SK-N-SH treated with all-trans-retinoic acid at 6 μM for 48 hours (cell line): Measurements from ENCODE around the gene QRICH1.
A peak's percentile ranks its signal among the peaks of the same experiment; 100 is the strongest.

Experiments used
- ATAC-seq: fragments of 200-7000 bp; cut with Tn5 transposase; 3 replicates; pipeline ENCODE4 v1.9.1; 2020; ENCODE audit warnings: mild to moderate bottlenecking, moderate library complexity
- ARNTL ChIP-seq: fragments of 450-650 bp; formaldehyde crosslinking; IDR thresholded peaks from 2 replicates; pipeline ENCODE4 v1.5.0; 2020; ENCODE audit warnings: low read depth, mild to moderate bottlenecking, moderate library complexity, borderline replicate concordance
- BACH2 ChIP-seq: fragments of 250-450 bp; sonication (Bioruptor Pico); IDR thresholded peaks from 2 replicates; pipeline ENCODE4 v1.9.0; 2021; ENCODE audit warnings: mild to moderate bottlenecking, borderline replicate concordance
- CSDC2 ChIP-seq: fragments of 250-450 bp; sonication (Bioruptor Pico); IDR thresholded peaks from 2 replicates; pipeline ENCODE4 v1.5.0; 2020; ENCODE audit warnings: mild to moderate bottlenecking, moderate library complexity
- ESRRG ChIP-seq: fragments of 250-450 bp; sonication (Bioruptor Pico); IDR thresholded peaks from 2 replicates; pipeline ENCODE4 v1.6.1; 2021; ENCODE audit warnings: mild to moderate bottlenecking
- GLIS3 ChIP-seq: fragments of 250-450 bp; sonication (Bioruptor Pico); IDR thresholded peaks from 2 replicates; pipeline ENCODE4 v1.5.0; 2020; ENCODE audit warnings: mild to moderate bottlenecking, moderate library complexity
- ISL1 ChIP-seq: fragments of 250-450 bp; sonication (Bioruptor Pico); IDR thresholded peaks from 2 replicates; pipeline ENCODE4 v2.1.2; 2022; ENCODE audit warnings: mild to moderate bottlenecking, moderate library complexity
- OSR1 ChIP-seq: fragments of 250-450 bp; sonication (Bioruptor Pico); IDR thresholded peaks from 2 replicates; pipeline ENCODE4 v1.8.0; 2022; ENCODE audit warnings: moderate library complexity, mild to moderate bottlenecking, inconsistent platforms
- PPARA ChIP-seq: fragments of 250-450 bp; sonication (Bioruptor Pico); IDR thresholded peaks from 2 replicates; pipeline ENCODE4 v1.5.0; 2020; ENCODE audit warnings: mild to moderate bottlenecking, borderline replicate concordance
- RARB ChIP-seq: fragments of 250-450 bp; sonication (Bioruptor Pico); IDR thresholded peaks from 2 replicates; pipeline ENCODE4 v1.8.0; 2021; ENCODE audit warnings: mild to moderate bottlenecking, moderate library complexity
- SNAI2 ChIP-seq: fragments of 250-450 bp; sonication (Bioruptor Pico); IDR thresholded peaks from 2 replicates; pipeline ENCODE4 v1.5.0; 2020; ENCODE audit warnings: mild to moderate bottlenecking, moderate library complexity
- TCF4 ChIP-seq: fragments of 250-450 bp; sonication (Bioruptor Pico); IDR thresholded peaks from 2 replicates; pipeline ENCODE4 v1.8.0; 2021; ENCODE audit warnings: mild to moderate bottlenecking, moderate library complexity, borderline replicate concordance
- TOX ChIP-seq: fragments of 250-450 bp; sonication (Bioruptor Pico); IDR thresholded peaks from 2 replicates; pipeline ENCODE4 v1.8.0; 2021; ENCODE audit warnings: mild to moderate bottlenecking, moderate library complexity, borderline replicate concordance
- ZC3H10 ChIP-seq: fragments of 250-450 bp; sonication (Bioruptor Pico); IDR thresholded peaks from 2 replicates; pipeline ENCODE4 v1.5.1; 2021; ENCODE audit warnings: mild to moderate bottlenecking, moderate library complexity
- ZFP3 ChIP-seq: fragments of 250-450 bp; sonication (Bioruptor Pico); IDR thresholded peaks from 2 replicates; pipeline ENCODE4 v1.5.0; 2020; ENCODE audit warnings: mild to moderate bottlenecking, moderate library complexity
- ZFP30 ChIP-seq: fragments of 450-650 bp; formaldehyde crosslinking; IDR thresholded peaks from 2 replicates; pipeline ENCODE4 v1.5.0; 2022; ENCODE audit warnings: mild to moderate bottlenecking, moderate library complexity
- ZNF565 ChIP-seq: fragments of 450-650 bp; formaldehyde crosslinking; conservative IDR thresholded peaks from 2 replicates; pipeline ENCODE4 v1.5.0; 2020; ENCODE audit warnings: low read depth, mild to moderate bottlenecking, moderate library complexity
- ZNF70 ChIP-seq: fragments of 450-650 bp; formaldehyde crosslinking; IDR thresholded peaks from 2 replicates; pipeline ENCODE4 v1.5.0; 2020; ENCODE audit warnings: mild to moderate bottlenecking, moderate library complexity
- ZNF8 ChIP-seq: fragments of 450-650 bp; formaldehyde crosslinking; IDR thresholded peaks from 2 replicates; pipeline ENCODE4 v1.5.0; 2020; ENCODE audit warnings: mild to moderate bottlenecking, moderate library complexity
- TF ChIP-seq, protein P1 (sequence below): fragments of 250-450 bp; sonication (Bioruptor Pico); IDR thresholded peaks from 2 replicates; pipeline ENCODE4 v1.5.0; 2020; ENCODE audit warnings: mild to moderate bottlenecking, moderate library complexity
- TF ChIP-seq, protein P2 (sequence below): fragments of 250-450 bp; sonication (Bioruptor Pico); IDR thresholded peaks from 2 replicates; pipeline ENCODE4 v1.5.1; 2020; ENCODE audit warnings: low read depth, mild to moderate bottlenecking, moderate library complexity

QRICH1 gene

GRCh38 chr3:49104427-49105291, 10.8 kb upstream of the QRICH1 start, which contains the start of gene QARS1:
QARS1 (minus strand) TSS chr3:49104757; CDS start chr3:49104733, 24 bp downstream.
- TF ChIP-seq ZNF8 (CRISPR knock-in tag): no peak
- no peak for TF ChIP-seq ISL1 (CRISPR knock-in tag)
- TF ChIP-seq SNAI2 (CRISPR knock-in tag): no peak
- TF ChIP-seq OSR1 (CRISPR knock-in tag): no peak
- TF ChIP-seq RARB: no peak
- TF ChIP-seq TCF4: no peak
- no peak for TF ChIP-seq CSDC2 (CRISPR knock-in tag)
- peak; percentile 97 for ATAC-seq

DNA sequence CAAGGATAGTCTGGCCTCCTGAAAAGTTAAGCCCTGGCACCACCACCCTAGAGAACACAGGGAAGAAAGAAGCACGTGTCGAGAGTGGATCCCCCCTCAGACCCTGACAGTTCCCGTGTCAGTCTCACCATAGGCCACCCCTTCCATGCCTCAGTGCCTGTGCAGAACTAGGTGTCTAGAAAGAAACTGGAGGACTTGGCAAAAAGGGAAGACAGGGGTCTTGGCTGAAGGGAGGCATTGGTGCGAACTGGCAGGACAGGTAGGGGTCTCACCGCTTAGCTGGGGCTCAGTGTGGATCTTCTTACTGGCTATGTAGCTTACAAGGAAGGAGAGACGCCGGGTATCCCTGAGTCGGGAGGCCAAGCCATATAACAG, 10.2 kb upstream of the QRICH1 start:
- TF ChIP-seq ZNF8 (CRISPR knock-in tag) (no peak), ISL1 (CRISPR knock-in tag) (no peak), CSDC2 (CRISPR knock-in tag) (no peak), BACH2 (no peak), PPARA (CRISPR knock-in tag) (no peak)
- TF ChIP-seq, protein P1, sequence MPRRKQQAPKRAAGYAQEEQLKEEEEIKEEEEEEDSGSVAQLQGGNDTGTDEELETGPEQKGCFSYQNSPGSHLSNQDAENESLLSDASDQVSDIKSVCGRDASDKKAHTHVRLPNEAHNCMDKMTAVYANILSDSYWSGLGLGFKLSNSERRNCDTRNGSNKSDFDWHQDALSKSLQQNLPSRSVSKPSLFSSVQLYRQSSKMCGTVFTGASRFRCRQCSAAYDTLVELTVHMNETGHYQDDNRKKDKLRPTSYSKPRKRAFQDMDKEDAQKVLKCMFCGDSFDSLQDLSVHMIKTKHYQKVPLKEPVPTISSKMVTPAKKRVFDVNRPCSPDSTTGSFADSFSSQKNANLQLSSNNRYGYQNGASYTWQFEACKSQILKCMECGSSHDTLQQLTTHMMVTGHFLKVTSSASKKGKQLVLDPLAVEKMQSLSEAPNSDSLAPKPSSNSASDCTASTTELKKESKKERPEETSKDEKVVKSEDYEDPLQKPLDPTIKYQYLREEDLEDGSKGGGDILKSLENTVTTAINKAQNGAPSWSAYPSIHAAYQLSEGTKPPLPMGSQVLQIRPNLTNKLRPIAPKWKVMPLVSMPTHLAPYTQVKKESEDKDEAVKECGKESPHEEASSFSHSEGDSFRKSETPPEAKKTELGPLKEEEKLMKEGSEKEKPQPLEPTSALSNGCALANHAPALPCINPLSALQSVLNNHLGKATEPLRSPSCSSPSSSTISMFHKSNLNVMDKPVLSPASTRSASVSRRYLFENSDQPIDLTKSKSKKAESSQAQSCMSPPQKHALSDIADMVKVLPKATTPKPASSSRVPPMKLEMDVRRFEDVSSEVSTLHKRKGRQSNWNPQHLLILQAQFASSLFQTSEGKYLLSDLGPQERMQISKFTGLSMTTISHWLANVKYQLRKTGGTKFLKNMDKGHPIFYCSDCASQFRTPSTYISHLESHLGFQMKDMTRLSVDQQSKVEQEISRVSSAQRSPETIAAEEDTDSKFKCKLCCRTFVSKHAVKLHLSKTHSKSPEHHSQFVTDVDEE (CRISPR knock-in tag): no peak
- ATAC-seq: no peak; the same call in 1 of the 3 replicates

DNA sequence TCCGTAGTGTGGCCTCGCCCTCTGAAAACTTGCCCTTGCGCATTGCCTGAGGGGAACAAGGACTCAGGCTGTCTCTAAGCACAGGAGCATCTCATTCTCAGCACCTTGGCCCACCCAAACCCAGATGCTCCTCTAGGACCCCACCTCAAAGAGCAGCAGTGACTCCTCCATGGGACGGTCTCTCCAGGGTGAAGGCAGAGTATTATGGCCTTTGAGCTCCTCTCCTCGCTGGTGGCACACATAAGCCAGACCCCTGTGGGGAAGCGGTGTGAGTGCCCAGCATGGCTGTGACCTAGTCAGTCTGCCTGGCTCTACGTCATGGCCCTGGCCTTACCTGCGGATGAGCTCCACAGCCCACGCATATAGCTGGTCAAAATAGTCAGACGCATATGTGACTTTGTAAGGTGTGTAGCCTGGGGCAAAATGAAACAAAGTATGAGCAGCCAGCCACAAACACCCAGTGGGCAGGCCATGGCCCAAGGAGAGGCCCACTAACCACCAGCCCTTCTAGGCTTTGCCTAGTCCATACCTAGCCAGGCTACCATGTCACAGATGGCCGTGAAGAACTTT, 6.3 kb upstream of the QRICH1 start:
- TF ChIP-seq ESRRG (CRISPR knock-in tag): no peak
- no peak for ATAC-seq

- no peak for TF ChIP-seq CSDC2 (CRISPR knock-in tag)
- no peak for TF ChIP-seq ARNTL (CRISPR knock-in tag)
- no peak for TF ChIP-seq GLIS3 (CRISPR knock-in tag)
- TF ChIP-seq, protein P2, sequence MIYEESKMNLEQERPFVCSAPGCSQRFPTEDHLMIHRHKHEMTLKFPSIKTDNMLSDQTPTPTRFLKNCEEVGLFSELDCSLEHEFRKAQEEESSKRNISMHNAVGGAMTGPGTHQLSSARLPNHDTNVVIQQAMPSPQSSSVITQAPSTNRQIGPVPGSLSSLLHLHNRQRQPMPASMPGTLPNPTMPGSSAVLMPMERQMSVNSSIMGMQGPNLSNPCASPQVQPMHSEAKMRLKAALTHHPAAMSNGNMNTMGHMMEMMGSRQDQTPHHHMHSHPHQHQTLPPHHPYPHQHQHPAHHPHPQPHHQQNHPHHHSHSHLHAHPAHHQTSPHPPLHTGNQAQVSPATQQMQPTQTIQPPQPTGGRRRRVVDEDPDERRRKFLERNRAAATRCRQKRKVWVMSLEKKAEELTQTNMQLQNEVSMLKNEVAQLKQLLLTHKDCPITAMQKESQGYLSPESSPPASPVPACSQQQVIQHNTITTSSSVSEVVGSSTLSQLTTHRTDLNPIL (CRISPR knock-in tag): no peak
- no peak for TF ChIP-seq PPARA (CRISPR knock-in tag)
- TF ChIP-seq ZC3H10 (CRISPR knock-in tag): no peak
- TF ChIP-seq ZNF70 (CRISPR knock-in tag): no peak
- TF ChIP-seq BACH2: no peak
- no peak for TF ChIP-seq ESRRG (CRISPR knock-in tag)
- TF ChIP-seq TCF4: no peak
- TF ChIP-seq OSR1 (CRISPR knock-in tag): no peak
- TF ChIP-seq ZFP3: no peak
- TF ChIP-seq ZNF565 (CRISPR knock-in tag): no peak
- no peak for TF ChIP-seq TOX
- TF ChIP-seq RARB: no peak
- no peak for ATAC-seq
These were observed 5.2 kb upstream of the QRICH1 start for GRCh38 chr3:49098910-49099630.

DNA sequence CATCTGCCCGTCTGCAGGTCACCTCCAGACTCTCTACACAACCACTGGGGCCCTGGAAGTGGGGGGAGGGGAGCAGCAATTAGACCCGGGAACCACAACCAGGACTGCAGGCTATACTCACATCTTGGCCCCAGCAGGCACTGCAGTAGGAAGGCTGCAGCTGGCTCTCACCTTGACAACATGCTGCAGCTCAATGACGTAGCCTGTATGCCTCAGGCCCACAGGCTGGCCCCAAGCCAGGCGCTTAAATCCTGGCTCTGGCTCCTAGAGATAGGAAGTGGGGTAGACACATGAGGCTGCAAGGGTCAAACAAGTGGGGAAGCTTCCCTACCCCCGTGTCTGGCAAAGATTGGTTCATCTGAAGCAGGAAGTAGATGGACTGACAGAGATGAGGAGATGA, 4.6 kb upstream of the QRICH1 start:
- TF ChIP-seq OSR1 (CRISPR knock-in tag) (no peak), SNAI2 (CRISPR knock-in tag) (no peak), ESRRG (CRISPR knock-in tag) (no peak), ZNF70 (CRISPR knock-in tag) (no peak), BACH2 (no peak), RARB (no peak), CSDC2 (CRISPR knock-in tag) (no peak), ZFP30 (no peak), TOX (no peak), GLIS3 (CRISPR knock-in tag) (no peak), ZNF565 (CRISPR knock-in tag) (no peak), ARNTL (CRISPR knock-in tag) (no peak)
- TF ChIP-seq, protein P2 (CRISPR knock-in tag): no peak
- ATAC-seq: no peak
